HepG2 (cell line): ENCODE results near the gene FOXL3. TPM values are rescaled to one million over a fixed set of nuclear protein-coding genes. Genes with fewer than 3 reads are reported as not detected.

Source experiments
- ARNT ChIP-seq: fragments of 450-650 bp; IDR thresholded peaks from 2 replicates; pipeline ENCODE4 v1.6.1; 2017
- IRF9 ChIP-seq: sonication (generic); formaldehyde crosslinking; IDR thresholded peaks from 2 replicates; pipeline ENCODE4 v1.8.0; 2022; ENCODE audit warnings: missing genetic modification reagents, mild to moderate bottlenecking, borderline replicate concordance
- KDM3A ChIP-seq: IDR thresholded peaks from 2 replicates; pipeline ENCODE4 v1.6.1; 2018; ENCODE audit warnings: low read depth, missing compliant biosample characterization
- LBX2 ChIP-seq: sonication (generic); formaldehyde crosslinking; IDR thresholded peaks from 2 replicates; pipeline ENCODE4 v1.5.0; 2020; ENCODE audit warnings: missing genetic modification reagents, mild to moderate bottlenecking, borderline replicate concordance
- MXI1 ChIP-seq: IDR thresholded peaks from 3 replicates; pipeline ENCODE4 v1.6.1; 2012; ENCODE audit warnings: low read depth, low read length, inconsistent platforms, borderline replicate concordance
- NCOA1 ChIP-seq: sonication (generic); formaldehyde crosslinking; IDR thresholded peaks from 2 replicates; pipeline ENCODE4 v1.9.0; 2021; ENCODE audit warnings: missing genetic modification reagents
- NR2F6 ChIP-seq, 2 experiments: IDR thresholded peaks; 2 replicates each; pipeline ENCODE4 v1.6.1; 2016; ENCODE audit warnings: antibody characterized with exemption in 1 of 2, mild to moderate bottlenecking in 1 of 2
- SMYD3 ChIP-seq: sonication (generic); formaldehyde crosslinking; IDR thresholded peaks from 2 replicates; pipeline ENCODE4 v1.8.1; 2023; ENCODE audit warnings: mild to moderate bottlenecking, missing genetic modification reagents
- SOX13 ChIP-seq, 3 experiments: fragments of 450-650 bp in 1 of 3; sonication (generic) in 1 of 3; formaldehyde crosslinking in 1 of 3; IDR thresholded peaks in 2 of 3; conservative IDR thresholded peaks in 1 of 3; 2 replicates each; pipeline versions ENCODE4 v1.5.0 to v1.6.1; 2016 to 2020; ENCODE audit warnings: antibody characterized with exemption in 1 of 3, mild to moderate bottlenecking in 1 of 3, missing compliant biosample characterization in 1 of 3, missing genetic modification reagents in 1 of 3, moderate library complexity in 1 of 3
- TFE3 ChIP-seq: IDR thresholded peaks from 2 replicates; pipeline ENCODE4 v1.6.1; 2016
- ZBTB7A ChIP-seq: sonication (generic); formaldehyde crosslinking; IDR thresholded peaks from 2 replicates; pipeline ENCODE4 v1.8.0; 2022; ENCODE audit warnings: mild to moderate bottlenecking, missing genetic modification reagents
- ZFX ChIP-seq: sonication (generic); formaldehyde crosslinking; IDR thresholded peaks from 2 replicates; pipeline ENCODE4 v1.4.0; 2020; ENCODE audit warnings: mild to moderate bottlenecking, low read depth, missing genetic modification reagents, moderate library complexity
- ZNF501 ChIP-seq: sonication (generic); formaldehyde crosslinking; IDR thresholded peaks from 2 replicates; pipeline ENCODE4 v1.5.1; 2020; ENCODE audit warnings: mild to moderate bottlenecking, moderate library complexity, missing genetic modification reagents
- ZNF598 ChIP-seq: sonication (generic); formaldehyde crosslinking; IDR thresholded peaks from 2 replicates; pipeline ENCODE4 v1.5.1; 2020; ENCODE audit warnings: mild to moderate bottlenecking, missing genetic modification reagents, borderline replicate concordance
- polyA plus RNA-seq, 8 experiments: library from polyadenylated mRNA; depleted of rRNA in 3 of 8; stranded (reverse) in 7 of 8; unstranded in 1 of 8; fragments of >200 nt; fragmentation: Illumina TruSeq in 4 of 8; extraction: Trizol in 4 of 8; gene quantifications; 2 replicates each; pipeline versions ENCODE4 v1.2.1 to v1.2.3, GENCODE V29; 2011 to 2016; ENCODE audit warnings: low read depth in 4 of 8, missing spikeins in 1 of 8, mixed read lengths in 1 of 8; ENCODE audit not compliant: insufficient read depth in 1 of 8
- total RNA-seq, 5 experiments: library from RNA; depleted of rRNA; stranded (reverse); fragments of >200 nt; fragmentation: Illumina TruSeq; extraction: Trizol; gene quantifications; 2 replicates each; pipeline ENCODE4 v1.2.3, GENCODE V29; 2016; ENCODE audit warnings: low read depth in 1 of 5
- TF ChIP-seq, protein P1 (sequence below): sonication (generic); formaldehyde crosslinking; IDR thresholded peaks from 2 replicates; pipeline ENCODE4 v1.8.0; 2022; ENCODE audit warnings: missing genetic modification reagents, mild to moderate bottlenecking, moderate library complexity, borderline replicate concordance
- TF ChIP-seq, protein P2 (sequence below): sonication (generic); formaldehyde crosslinking; IDR thresholded peaks from 2 replicates; pipeline ENCODE4 v1.8.1; 2023; ENCODE audit warnings: missing genetic modification reagents, mild to moderate bottlenecking, borderline replicate concordance
- TF ChIP-seq, protein P3 (sequence below): sonication (generic); formaldehyde crosslinking; IDR thresholded peaks from 2 replicates; pipeline ENCODE4 v1.8.1; 2022; ENCODE audit warnings: mild to moderate bottlenecking, missing genetic modification reagents
- TF ChIP-seq, protein P4 (sequence below): sonication (generic); formaldehyde crosslinking; conservative IDR thresholded peaks from 2 replicates; pipeline ENCODE4 v1.8.0; 2022; ENCODE audit warnings: missing genetic modification reagents

FOXL3 gene
- total and polyA plus RNA-seq, 2 of the 13 experiments (the other 11 are each of a cell fraction or from before 2014, with no cell fraction given), result not detected

DNA sequence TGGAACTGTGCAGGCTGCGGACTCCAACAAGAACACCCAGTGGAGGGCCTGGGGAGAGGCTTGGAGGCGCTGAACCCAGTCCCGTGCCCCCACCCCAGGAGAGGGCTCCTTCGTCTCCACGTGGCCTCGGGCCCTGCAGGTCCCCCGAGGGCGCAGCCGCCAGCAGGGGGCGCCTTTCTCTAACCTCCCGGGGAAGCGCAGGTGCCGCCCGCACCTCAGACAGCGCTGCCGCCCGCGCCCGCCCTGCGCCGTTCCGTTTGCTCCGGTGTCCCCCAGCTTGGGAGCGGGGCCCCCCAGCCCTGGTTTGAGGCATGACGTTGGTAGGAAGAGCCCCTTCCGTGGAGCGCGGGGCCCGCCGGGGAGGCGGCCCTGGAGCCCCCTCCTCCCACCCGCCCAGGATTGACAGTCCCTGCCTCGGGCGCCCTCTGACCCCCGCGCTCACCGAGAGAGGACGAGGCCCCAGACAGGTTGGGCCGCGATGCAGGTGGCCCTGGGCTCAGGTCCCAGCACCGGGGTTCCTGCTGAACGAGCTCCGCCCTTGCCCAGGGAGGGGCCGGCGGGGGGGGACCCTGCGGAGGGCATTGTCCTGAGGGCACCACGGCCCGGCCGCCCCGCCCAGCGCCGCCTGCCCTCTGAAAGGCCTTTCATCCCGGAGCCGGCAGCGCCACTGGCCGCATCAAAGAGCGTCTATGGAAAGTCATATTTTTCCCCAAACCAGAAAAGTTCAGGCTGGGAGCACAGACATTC lies 42.8 kb downstream of the FOXL3 start (continued):
- TF ChIP-seq ZFX (CRISPR knock-in tag), result peak; percentile 56
- no peak for TF ChIP-seq LBX2 (CRISPR knock-in tag)
- 0 out of 2 replicates have a peak, but pooled peaks have one; percentile 53 for TF ChIP-seq IRF9 (CRISPR knock-in tag)
- TF ChIP-seq ARNT, result no peak
- TF ChIP-seq, protein P1, sequence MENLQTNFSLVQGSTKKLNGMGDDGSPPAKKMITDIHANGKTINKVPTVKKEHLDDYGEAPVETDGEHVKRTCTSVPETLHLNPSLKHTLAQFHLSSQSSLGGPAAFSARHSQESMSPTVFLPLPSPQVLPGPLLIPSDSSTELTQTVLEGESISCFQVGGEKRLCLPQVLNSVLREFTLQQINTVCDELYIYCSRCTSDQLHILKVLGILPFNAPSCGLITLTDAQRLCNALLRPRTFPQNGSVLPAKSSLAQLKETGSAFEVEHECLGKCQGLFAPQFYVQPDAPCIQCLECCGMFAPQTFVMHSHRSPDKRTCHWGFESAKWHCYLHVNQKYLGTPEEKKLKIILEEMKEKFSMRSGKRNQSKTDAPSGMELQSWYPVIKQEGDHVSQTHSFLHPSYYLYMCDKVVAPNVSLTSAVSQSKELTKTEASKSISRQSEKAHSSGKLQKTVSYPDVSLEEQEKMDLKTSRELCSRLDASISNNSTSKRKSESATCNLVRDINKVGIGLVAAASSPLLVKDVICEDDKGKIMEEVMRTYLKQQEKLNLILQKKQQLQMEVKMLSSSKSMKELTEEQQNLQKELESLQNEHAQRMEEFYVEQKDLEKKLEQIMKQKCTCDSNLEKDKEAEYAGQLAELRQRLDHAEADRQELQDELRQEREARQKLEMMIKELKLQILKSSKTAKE (CRISPR knock-in tag), result 0 out of 2 replicates have a peak, but pooled peaks have one; percentile 49
- 0 out of 2 replicates have a peak, but pooled peaks have one; percentile 28 for TF ChIP-seq SMYD3 (CRISPR knock-in tag)
- no peak for TF ChIP-seq NCOA1 (CRISPR knock-in tag)
- TF ChIP-seq ZNF598, result no peak
- TF ChIP-seq, protein P2, sequence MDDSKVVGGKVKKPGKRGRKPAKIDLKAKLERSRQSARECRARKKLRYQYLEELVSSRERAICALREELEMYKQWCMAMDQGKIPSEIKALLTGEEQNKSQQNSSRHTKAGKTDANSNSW (CRISPR knock-in tag), result no peak
- TF ChIP-seq ZNF501 (CRISPR knock-in tag), result peak; percentile 63; the same call in 1 of the 2 replicates
- TF ChIP-seq ZBTB7A (CRISPR knock-in tag), result no peak
- TF ChIP-seq, protein P3, sequence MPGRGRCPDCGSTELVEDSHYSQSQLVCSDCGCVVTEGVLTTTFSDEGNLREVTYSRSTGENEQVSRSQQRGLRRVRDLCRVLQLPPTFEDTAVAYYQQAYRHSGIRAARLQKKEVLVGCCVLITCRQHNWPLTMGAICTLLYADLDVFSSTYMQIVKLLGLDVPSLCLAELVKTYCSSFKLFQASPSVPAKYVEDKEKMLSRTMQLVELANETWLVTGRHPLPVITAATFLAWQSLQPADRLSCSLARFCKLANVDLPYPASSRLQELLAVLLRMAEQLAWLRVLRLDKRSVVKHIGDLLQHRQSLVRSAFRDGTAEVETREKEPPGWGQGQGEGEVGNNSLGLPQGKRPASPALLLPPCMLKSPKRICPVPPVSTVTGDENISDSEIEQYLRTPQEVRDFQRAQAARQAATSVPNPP (CRISPR knock-in tag), result no peak
- peak; percentile 62; the same call in 1 of the 2 replicates for TF ChIP-seq KDM3A (CRISPR knock-in tag)
- peak; percentile 41; the same call in 1 of the 3 replicates for TF ChIP-seq MXI1
- TF ChIP-seq, protein P4, sequence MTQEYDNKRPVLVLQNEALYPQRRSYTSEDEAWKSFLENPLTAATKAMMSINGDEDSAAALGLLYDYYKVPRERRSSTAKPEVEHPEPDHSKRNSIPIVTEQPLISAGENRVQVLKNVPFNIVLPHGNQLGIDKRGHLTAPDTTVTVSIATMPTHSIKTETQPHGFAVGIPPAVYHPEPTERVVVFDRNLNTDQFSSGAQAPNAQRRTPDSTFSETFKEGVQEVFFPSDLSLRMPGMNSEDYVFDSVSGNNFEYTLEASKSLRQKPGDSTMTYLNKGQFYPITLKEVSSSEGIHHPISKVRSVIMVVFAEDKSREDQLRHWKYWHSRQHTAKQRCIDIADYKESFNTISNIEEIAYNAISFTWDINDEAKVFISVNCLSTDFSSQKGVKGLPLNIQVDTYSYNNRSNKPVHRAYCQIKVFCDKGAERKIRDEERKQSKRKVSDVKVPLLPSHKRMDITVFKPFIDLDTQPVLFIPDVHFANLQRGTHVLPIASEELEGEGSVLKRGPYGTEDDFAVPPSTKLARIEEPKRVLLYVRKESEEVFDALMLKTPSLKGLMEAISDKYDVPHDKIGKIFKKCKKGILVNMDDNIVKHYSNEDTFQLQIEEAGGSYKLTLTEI (CRISPR knock-in tag), result no peak
- 0 out of 2 replicates have a peak, but pooled peaks have one; percentile 44 for TF ChIP-seq TFE3 (CRISPR knock-in tag)
- no peak for TF ChIP-seq SOX13 (IDR thresholded peaks at IDR 0.05)
- peak in 1 of 2 experiments; percentile 58; a peak in 1 of 4 replicates for TF ChIP-seq SOX13 (CRISPR knock-in tag; conservative IDR thresholded peaks at IDR 0.05 in 1 of 2, IDR thresholded peaks at IDR 0.05 in 1 of 2)
- TF ChIP-seq NR2F6 (IDR thresholded peaks at IDR 0.05), result no peak; the same call in 1 of the 2 replicates
- TF ChIP-seq NR2F6 (CRISPR knock-in tag; IDR thresholded peaks at IDR 0.05), result peak; percentile 56; the same call in 1 of the 2 replicates
